Femur (tissue), 1 donor: ENCODE data around the gene ANKRD66.
"Not testable (repeated sequence)": the region's sequence is repeated elsewhere in the genome, so short reads cannot be mapped to it uniquely, and the experiment has no call there.

Source experiments
- DNase-seq: peaks from one replicate; pipeline ENCODE4 v3.0.0-alpha.2; 2017

The ANKRD66 gene

GRCh38 chr6:46756469-46757213 lies 9.9 kb downstream of the ANKRD66 start:
- DNase-seq, result peak; percentile 42

- no peak for DNase-seq
Measured at GRCh38 chr6:46757214-46757596, 10.5 kb downstream of the ANKRD66 start.

DNA sequence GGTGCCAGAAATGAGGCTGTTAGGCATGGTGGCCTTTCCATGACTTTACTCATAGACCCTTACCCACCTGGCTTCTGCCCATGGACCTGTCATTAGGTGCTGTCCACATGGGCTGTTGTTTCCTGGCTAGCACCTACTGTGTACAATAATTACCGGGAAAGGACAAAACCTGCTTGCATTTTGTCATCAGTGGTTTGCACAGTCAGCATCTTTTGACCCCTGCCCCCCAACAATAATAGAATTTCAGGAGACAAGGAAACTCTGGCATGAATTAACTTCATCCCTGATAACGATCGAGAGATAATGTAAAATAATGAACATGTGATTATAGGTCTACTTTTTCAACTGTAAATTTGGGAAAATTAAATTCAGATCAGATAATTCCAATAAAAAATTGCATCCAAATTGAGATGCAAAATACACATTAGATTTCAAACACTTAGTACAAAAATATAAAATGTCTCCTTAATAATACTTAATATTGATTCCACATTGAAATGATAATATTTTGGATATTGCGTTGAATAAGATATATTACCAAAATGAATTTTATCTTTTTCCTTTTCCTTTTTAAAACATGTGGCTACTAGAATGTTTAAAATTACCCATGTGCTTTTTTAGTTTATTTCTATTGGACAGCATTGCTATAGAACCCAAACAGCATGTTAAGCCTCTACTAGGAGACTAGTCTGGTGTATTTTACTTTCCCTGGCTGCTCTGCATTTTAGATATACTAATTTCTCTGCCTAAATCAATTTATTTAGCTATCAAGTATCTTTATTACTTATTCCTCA lies 12.4 kb downstream of the ANKRD66 start:
- DNase-seq, result no peak

DNA sequence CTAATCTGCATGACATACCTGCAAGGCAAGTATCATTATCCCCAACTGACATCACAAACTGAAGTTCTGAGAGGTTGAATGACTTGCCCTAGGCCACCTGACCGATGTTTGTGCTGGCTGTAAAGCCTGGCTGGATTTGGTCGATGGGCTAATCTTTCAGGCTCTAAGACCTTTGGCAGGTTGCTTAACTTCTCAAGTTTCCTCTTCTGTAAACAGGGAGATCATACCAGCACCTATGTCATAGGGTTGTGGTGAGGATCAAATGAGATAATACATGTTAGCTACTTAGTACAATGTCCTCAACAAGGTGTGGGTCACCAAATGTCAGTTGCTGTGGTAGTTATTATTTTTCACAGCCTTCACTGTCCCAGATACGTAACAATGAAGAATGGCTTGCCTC lies 14.2 kb downstream of the ANKRD66 start:
- no peak for DNase-seq

GRCh38 chr6:46763466-46763865 lies 16.7 kb downstream of the ANKRD66 start:
- DNase-seq, result no peak

DNA sequence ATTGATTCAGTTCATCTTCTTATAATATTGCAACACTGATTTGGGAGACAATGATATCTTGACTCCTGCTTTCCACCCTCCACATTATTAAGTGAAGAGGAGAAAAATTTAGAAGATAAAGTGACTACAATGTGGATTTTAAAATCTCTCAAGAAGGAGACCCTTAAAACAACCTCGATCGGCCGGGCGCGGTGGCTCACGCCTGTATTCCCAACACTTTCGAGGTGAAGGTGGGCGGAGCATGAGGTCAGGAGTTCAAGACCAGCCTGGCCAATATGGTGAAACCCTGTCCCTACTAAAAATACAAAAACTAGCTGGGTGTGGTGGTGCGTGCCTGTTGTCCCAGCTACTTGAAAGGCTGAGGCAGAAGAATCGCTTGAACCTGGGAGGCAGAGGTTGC lies 17.5 kb downstream of the ANKRD66 start:
- not testable (repeated sequence) for DNase-seq

- DNase-seq, result no peak
Measured at GRCh38 chr6:46764961-46765360, 18.2 kb downstream of the ANKRD66 start.

- DNase-seq, result no peak
Measured at GRCh38 chr6:46772016-46772415, 25.3 kb downstream of the ANKRD66 start.

DNA sequence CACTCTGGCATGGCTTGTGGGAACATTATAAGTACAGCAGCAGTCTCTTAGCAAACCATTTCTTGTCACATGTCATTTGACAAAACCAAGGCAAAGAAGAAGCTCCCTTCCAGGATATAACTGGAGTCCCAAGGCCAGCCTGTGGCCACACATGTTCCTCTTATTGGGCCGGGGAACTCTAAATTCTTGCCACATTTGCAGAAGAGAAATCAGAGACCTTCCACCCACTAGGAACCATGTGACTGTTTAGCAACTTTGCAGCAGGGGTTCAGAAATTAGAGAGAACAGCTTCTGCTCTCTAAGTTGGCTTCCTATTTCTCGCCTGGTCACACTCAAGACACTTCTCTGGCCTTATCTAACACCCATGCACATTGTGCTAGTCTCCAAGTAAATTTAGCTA lies 26.0 kb downstream of the ANKRD66 start:
- peak; percentile 34 for DNase-seq

GRCh38 chr6:46773201-46773855 lies 26.6 kb downstream of the ANKRD66 start:
- DNase-seq, result no peak

DNA sequence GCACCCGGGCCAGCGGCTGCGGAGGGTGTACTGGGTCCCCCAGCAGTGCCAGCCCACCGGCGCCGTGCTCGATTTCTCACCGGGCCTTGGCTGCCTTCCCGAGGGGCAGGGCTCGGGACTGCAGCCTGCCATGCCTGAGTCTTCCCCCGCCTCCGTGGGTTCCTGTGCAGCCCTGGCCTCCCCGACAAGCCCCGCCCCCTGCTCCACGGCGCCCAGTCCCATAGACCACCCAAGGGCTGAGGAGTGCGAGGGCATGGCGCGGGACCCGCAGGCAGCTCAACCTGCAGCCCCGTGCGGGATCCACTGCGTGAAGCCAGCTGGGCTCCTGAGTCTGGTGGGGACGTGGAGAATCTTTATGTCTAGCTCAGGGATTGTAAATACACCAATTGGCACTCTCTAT lies 28.0 kb downstream of the ANKRD66 start:
- not testable (repeated sequence) for DNase-seq

DNA sequence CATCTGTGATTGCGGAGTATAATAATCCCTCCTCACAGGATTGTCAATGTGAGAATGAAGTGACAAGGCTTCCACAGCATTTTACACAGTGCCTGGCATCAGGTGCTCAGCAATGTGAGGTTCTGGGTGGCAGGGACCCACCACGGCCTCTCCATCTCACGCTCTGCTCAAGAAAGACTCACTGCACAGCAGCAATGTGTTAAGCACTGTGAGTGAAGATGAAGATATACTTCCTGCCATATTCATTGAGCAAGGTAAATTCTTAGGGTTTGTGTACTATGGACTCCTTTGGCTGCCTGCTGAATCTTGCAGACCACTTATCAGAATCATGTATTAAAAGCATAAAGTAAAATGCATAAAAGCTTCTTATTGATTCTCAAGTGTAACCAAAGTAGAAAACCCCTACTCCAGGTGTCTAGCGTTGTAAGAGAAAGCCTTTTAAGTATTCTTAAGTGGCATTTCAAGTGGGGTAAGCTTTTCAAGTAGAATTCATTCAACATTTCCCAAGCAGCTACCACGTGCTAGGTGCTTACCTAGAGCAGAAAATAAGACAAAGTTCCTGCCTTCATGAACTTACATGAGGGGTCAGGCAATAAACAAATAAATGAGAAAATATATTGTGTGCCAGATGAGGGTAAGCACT lies 29.5 kb downstream of the ANKRD66 start:
- no peak for DNase-seq

DNA sequence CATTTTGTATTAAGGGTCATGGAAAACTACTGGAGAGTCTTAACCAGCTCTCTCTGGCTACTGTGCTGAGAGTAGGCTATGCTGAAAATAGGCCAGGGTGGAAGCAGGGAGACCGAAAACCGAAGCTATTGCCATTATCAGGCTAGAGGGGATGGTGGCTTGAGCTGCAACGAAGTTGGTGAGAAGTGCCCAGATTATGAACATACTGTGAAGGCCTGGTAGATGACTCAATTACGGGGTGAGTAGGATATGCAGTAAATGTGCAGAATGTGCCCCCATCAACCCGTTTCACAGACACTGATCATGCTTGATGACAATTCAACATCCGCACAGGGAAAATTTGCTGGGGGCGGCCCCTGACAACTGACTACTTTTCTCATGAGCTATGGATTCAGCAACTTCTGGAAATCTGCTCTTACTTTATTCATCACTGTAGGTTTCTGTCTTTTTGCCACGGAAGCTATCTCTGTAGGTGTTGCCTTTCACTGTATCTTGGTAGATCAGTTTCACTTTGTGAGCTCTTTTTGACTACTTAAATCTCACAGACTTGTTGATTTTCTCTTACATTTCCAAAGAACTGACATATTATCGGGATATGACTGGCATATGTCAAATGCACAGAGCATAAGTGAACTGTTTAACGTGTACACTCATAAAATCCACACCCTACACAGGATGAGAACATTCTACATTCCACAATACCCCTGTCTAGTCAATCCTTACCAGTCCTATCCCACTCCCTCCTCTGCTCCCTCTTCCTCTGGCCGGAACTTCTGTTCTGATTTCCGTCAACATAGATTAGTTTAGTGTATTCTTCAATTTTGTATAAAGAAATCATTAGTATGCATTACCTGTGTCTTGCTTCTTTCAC lies 31.0 kb downstream of the ANKRD66 start:
- DNase-seq, result no peak

- DNase-seq, result peak; percentile 49
Measured at GRCh38 chr6:46781478-46782378, 35.0 kb downstream of the ANKRD66 start.

DNA sequence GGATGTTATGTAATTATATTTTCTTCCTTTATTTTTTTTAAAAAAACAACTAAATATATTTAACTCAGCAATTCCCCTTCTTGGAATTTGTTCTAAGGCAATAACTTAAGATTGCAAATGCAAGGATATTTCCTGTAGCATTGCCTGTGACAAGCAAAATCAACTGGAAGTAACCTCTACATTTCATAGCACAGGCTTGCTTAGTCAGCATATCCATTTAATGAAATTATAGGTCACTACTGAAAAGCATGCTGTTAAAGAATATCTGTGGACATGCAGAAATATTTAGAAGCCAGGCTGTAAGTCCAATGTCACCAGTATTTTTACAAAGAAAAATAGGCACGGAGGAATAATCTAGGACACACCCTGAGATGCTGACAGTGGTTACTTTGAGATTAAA lies 37.8 kb downstream of the ANKRD66 start:
- DNase-seq, result no peak

DNA sequence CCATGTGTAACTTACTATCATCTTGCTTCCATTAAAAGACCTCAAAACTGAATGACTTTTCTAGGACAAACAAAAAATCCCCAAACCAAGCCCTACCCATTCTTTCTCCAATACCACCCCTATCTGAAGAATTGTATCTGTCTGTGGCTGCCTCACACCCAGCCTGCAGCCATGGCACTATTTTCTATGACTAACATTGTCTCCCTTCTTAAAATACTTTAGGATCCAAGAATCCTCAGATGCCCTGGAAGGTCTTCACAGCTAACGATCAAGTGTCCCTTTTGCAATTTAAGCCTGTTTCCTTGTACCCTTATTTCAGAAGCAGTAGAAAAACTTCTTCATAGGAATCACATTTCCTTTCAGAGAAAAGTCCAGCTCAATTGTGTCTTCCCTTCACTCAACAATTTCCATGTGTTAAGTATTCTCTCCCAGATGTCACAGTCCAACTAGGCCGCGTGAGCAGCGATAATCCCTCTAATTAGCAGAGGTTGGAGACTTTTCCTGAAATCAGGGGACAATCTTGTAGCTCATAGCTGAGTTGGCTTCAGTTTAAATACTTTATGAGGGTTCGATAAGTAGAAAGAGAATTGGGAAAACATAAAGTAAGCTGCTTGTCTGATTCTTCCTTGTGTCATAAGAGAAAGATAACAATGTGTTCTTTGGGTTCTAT lies 41.3 kb downstream of the ANKRD66 start:
- DNase-seq, result no peak

DNA sequence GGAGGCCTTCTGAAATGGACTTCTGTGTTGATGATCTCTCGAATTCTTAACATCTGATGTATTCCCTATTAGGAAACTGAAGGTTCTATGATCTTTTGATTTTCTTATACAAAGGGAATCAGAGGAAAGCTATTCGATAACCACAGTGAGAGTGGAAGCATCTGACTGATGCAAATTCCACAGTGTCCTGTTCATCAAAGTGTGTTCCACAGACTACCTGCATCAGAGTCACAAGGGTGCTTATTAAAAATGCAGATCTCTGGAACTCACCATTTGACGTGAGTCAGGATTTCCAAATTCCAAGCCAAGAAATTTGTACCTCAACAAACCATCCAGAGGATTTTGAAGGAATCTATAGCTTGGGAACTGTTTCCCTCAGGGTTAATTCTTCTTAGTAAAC lies 42.1 kb downstream of the ANKRD66 start:
- DNase-seq, result no peak

- no peak for DNase-seq
Measured at GRCh38 chr6:46789434-46790354, 43.0 kb downstream of the ANKRD66 start.

DNA sequence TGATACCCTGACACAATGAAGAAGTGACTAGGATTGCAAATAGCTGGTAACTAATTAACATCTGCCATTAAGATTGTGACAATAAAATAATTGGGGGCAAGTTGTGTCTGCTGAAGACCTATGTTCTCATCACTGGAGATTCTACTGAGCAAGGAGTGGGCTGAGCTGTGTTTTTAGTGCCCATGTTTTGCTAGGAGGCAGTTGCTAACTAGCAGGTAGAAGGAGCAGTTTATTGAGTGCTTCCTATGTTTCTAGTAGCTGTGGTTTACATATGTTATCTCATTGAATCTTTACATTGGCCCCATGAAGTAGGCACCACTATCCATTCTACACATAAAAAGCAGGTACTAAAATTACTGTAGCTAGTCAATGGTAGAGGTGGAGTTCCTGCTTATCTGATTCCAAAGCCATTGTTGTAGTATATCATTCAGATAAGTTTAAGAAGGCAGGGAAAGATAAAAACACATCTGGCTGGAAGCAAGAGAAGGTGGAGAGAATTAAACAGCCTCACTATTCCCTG lies 43.7 kb downstream of the ANKRD66 start:
- DNase-seq, result no peak
